ENCODE results near the gene C11orf16. TPM values are rescaled to one million over a fixed set of nuclear protein-coding genes. Genes with fewer than 3 reads are reported as not detected.
"Not testable (repeated sequence)": the region's sequence is repeated elsewhere in the genome, so short reads cannot be mapped to it uniquely, and the experiment has no call there.

The C11orf16 gene
- total RNA-seq, 1 donor from 2014 or later = not detected

DNA sequence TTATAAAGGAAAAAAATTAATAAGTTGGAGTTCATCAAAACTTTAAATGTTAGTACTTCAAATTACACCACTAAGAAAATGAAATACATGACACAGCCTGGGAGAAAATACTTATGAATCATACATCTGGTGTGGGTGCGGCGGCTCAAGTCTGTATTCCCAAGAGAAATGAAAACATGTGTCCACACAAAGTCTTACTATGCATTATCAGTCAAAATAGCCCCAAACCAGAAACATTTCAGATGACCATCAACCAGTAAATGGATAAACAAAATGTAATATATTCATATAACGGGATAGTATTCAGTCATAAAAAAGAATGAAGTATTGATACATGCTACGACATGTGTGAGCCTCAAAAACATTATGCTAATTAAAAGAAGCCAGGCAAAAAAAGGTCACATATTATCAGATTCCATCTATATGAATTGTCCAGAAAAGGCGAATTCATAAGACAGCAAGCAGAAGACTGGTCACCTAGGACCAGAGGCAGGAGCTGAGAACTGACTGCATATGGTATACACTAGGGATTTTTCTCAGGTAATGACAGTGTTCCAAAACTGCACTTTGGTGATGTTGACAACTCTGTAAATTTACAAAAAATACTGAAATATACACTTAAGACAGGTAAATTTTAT, 27.1 kb downstream of the C11orf16 start:
- H3K9me3 Mint-ChIP-seq = peaks cover 9% of the 10 kb centered on the region
- no peak overlapping the region for H3K4me3 Mint-ChIP-seq
- peaks cover 18% of the 10 kb centered on the region for H3K4me1 Mint-ChIP-seq
- no peak overlapping the region for H3K27ac Mint-ChIP-seq
- intact Hi-C loops (cut with micrococcal nuclease) = no loop called here
- H3K27me3 Mint-ChIP-seq = peaks cover 30% of the 10 kb centered on the region
- no peaks in the 10 kb centered on the region for H3K36me3 Mint-ChIP-seq (ENCODE audit: low read depth)
- no peak for DNase-seq

GRCh38 chr11:8899119-8899753, 33.5 kb downstream of the C11orf16 start:
- Mint-ChIP-seq H3K27me3 (peaks cover 15% of the 10 kb centered on the region), H3K36me3 (ENCODE audit: low read depth) (no peaks in the 10 kb centered on the region), H3K4me3 (no peak overlapping the region), H3K9me3 (peaks cover 23% of the 10 kb centered on the region), H3K4me1 (no peaks in the 10 kb centered on the region), H3K27ac (no peak overlapping the region)
- DNase-seq = no peak
- intact Hi-C loops (cut with micrococcal nuclease) = no loop called here

- intact Hi-C loops (cut with micrococcal nuclease); H3K4me3 Mint-ChIP-seq: not testable (repeated sequence)
- peaks cover 24% of the 10 kb centered on the region for H3K27me3 Mint-ChIP-seq
These were observed 41.6 kb downstream of the C11orf16 start for GRCh38 chr11:8891185-8891584.

GRCh38 chr11:8886322-8886721, 46.4 kb downstream of the C11orf16 start:
- peaks cover 3% of the 10 kb centered on the region for H3K9me3 Mint-ChIP-seq
- H3K27me3 Mint-ChIP-seq = peaks cover 29% of the 10 kb centered on the region

More at GRCh38 chr11:8891185-8891584, 41.6 kb downstream of the C11orf16 start:
- H3K9me3 Mint-ChIP-seq; DNase-seq; H3K27ac Mint-ChIP-seq; H3K36me3 Mint-ChIP-seq (ENCODE audit: low read depth); H3K4me1 Mint-ChIP-seq: not testable (repeated sequence)

GRCh38 chr11:8881585-8881984, 51.2 kb downstream of the C11orf16 start:
- H3K4me1 Mint-ChIP-seq; intact Hi-C loops (cut with micrococcal nuclease); H3K9me3 Mint-ChIP-seq; DNase-seq; H3K27ac Mint-ChIP-seq; H3K4me3 Mint-ChIP-seq; H3K36me3 Mint-ChIP-seq (ENCODE audit: low read depth): not testable (repeated sequence)
- H3K27me3 Mint-ChIP-seq = peaks cover 29% of the 10 kb centered on the region

More at GRCh38 chr11:8886322-8886721, 46.4 kb downstream of the C11orf16 start:
- intact Hi-C loops (cut with micrococcal nuclease) = no loop called here
- H3K4me1 Mint-ChIP-seq = no peaks in the 10 kb centered on the region
- DNase-seq = no peak
- no peaks in the 10 kb centered on the region for H3K36me3 Mint-ChIP-seq (ENCODE audit: low read depth)
- H3K27ac Mint-ChIP-seq = no peak overlapping the region
- no peak overlapping the region for H3K4me3 Mint-ChIP-seq

DNA sequence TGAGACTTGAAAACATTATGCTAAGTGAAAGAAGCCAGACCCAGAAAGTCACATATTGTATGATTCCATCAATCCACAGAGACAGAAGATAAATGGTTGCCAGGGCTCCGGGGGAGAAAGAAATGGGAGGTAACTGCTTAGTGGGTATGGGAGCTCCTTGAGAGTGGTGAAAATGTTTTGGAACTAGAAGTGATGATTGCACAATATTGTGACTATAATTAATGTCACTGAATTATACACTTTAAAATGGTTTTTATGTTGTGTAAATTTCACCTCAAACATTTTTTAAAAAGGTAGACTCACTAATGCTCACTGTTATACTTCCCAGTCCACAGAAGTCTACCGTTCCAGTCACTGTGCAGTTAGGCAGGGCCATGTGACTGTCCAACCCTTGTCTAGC, 54.0 kb downstream of the C11orf16 start:
- Mint-ChIP-seq H3K27me3 (peaks cover 26% of the 10 kb centered on the region), H3K36me3 (ENCODE audit: low read depth) (no peaks in the 10 kb centered on the region), H3K4me1 (peaks cover 5% of the 10 kb centered on the region), H3K9me3 (no peaks in the 10 kb centered on the region), H3K27ac (no peak overlapping the region), H3K4me3 (no peak overlapping the region)
- no peak for DNase-seq
- intact Hi-C loops (cut with micrococcal nuclease) = no loop called here

DNA sequence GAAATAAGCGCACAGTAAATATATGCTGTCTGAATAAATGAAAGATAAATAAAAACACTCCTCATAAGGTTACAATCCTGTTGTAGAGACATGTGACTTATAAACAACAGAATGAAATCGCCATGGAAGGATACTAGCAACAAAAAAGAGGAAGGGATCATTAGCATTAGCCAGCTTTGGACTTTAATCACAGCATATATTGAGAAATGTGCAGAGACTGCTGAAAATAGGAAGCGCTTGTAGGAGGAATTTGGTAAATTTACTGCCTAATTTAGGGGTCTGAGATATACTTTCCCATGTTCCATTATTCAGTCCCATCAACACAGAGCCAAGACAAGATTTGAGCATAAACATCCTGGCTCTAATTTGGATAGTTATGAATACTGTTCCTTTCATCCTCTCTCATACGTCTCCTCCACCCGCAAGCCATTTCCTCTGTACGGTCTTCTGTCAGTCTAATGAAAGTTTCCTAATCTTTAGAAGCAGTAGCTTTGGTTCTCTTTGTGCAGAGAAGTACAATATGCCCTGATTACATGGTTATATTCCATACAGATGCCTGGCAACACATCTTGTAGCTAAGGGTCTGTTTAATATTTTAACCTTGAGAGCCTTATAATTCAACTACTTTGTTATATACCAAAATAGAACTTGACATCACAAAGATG, 58.9 kb downstream of the C11orf16 start:
- no peak for DNase-seq
- H3K9me3 Mint-ChIP-seq = no peaks in the 10 kb centered on the region
- H3K27me3 Mint-ChIP-seq = peaks cover 37% of the 10 kb centered on the region
- H3K27ac Mint-ChIP-seq = no peak overlapping the region
- H3K36me3 Mint-ChIP-seq (ENCODE audit: low read depth) = no peaks in the 10 kb centered on the region
- H3K4me3 Mint-ChIP-seq = no peak overlapping the region
- peaks cover 7% of the 10 kb centered on the region for H3K4me1 Mint-ChIP-seq
- intact Hi-C loops (cut with micrococcal nuclease) = no loop called here

- Mint-ChIP-seq H3K4me1 (peaks cover 7% of the 10 kb centered on the region), H3K27me3 (peaks cover 41% of the 10 kb centered on the region), H3K4me3 (peak overlapping the region; percentile 50), H3K27ac (no peak overlapping the region), H3K9me3 (no peaks in the 10 kb centered on the region), H3K36me3 (ENCODE audit: low read depth) (no peaks in the 10 kb centered on the region)
- no peak for DNase-seq
- intact Hi-C loops (cut with micrococcal nuclease) = no loop called here
These were observed 60.8 kb downstream of the C11orf16 start for GRCh38 chr11:8871962-8872361.

- peaks cover 44% of the 10 kb centered on the region for H3K27me3 Mint-ChIP-seq
- intact Hi-C loops (cut with micrococcal nuclease) = no loop called here
- no peaks in the 10 kb centered on the region for H3K36me3 Mint-ChIP-seq (ENCODE audit: low read depth)
These were observed 61.5 kb downstream of the C11orf16 start for GRCh38 chr11:8871171-8871775.

DNA sequence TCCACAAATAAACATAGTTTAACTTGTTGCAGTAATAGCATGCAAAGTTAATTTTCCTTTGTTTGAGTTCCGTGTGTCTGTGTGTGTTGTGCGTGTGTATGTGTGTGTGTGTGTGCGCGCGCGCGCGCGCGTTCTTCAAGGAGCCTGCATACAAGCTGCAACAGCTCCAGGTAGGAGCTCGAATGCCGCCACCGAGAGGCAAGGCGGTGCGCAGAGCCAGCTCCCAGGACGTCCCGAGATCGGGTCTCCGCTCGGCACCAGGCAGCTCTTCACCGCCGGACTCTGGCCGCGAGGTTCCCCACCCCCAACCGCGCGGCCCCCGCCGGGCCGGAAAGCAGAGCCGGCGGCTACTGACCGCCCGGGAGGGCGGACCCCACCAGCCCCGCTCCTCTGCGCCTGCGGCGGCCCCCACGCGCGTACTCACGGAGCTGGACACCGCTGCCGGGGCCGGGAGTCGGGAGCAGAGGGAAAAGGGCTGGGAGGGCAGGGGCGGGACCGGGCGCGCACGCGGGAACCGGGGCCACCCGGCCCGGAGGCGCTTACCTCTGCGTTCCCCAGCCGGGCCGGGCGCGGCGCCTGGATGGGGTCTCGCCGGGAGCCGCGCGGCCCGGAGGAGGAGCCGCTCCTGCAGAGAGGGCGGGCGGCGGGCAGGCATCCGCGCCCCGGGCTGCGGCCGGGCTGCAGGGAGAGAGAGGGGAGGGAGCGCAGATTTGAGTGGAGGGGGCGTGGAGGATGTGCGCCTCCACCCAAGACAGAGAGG, 62.2 kb downstream of the C11orf16 start:
- intact Hi-C loops (cut with micrococcal nuclease) = no loop called here
- Mint-ChIP-seq H3K27me3 (peaks cover 45% of the 10 kb centered on the region), H3K27ac (no peak overlapping the region), H3K4me1 (peaks cover 7% of the 10 kb centered on the region), H3K36me3 (ENCODE audit: low read depth) (no peaks in the 10 kb centered on the region), H3K4me3 (peak overlapping the region; percentile 74), H3K9me3 (no peaks in the 10 kb centered on the region)
- DNase-seq = peak; percentile 71

More at GRCh38 chr11:8871171-8871775, 61.5 kb downstream of the C11orf16 start:
- H3K4me1 Mint-ChIP-seq = peaks cover 7% of the 10 kb centered on the region
- H3K9me3 Mint-ChIP-seq = no peaks in the 10 kb centered on the region
- no peak for DNase-seq
- H3K27ac Mint-ChIP-seq = no peak overlapping the region
- H3K4me3 Mint-ChIP-seq = peak overlapping the region; percentile 50

Other genes with a start within 250 kb of the C11orf16 start
- gene AKIP1, start 21.8 kb downstream of the C11orf16 start, total RNA-seq = 25.1 and 31.7 TPM in 2 replicates
- gene ASCL3, start 10.1 kb upstream of the C11orf16 start, total RNA-seq = not detected in 2 replicates
- gene TMEM9B, start 31.5 kb upstream of the C11orf16 start, total RNA-seq = 25.2 and 26.5 TPM in 2 replicates
- 4.8 and 5.3 TPM in 2 replicates for gene NRIP3, start 71.1 kb upstream of the C11orf16 start, total RNA-seq
- 0.19 TPM in 1 of 2 replicates, not detected in the other for gene SCUBE2, start 158.7 kb upstream of the C11orf16 start, total RNA-seq

Measured in activated CD4-positive, alpha-beta T cell treated with anti-CD3 and anti-CD28 coated beads, Interleukin-2, amount 10 ng/mL, durations not matched to agents 24 days and 14 days (primary cell).